Vagina (tissue), 2 donors: Measurements from ENCODE around the gene SALL1.

Experiments used
- CTCF ChIP-seq, 3 experiments: fragments of 450-650 bp in 2 of 3; fragments of 200-600 bp in 1 of 3; sonication (generic) in 1 of 3; IDR thresholded peaks; one replicate each; pipeline ENCODE4 v1.5.1; 2017 to 2019; ENCODE audit warnings: antibody characterized with exemption in 3 of 3, mild to moderate bottlenecking in 2 of 3, moderate library complexity in 2 of 3
- POLR2AphosphoS5 ChIP-seq, 2 donors: sonication (generic); formaldehyde crosslinking; IDR thresholded peaks; one replicate each; pipeline ENCODE4 v1.9.0; 2017; ENCODE audit warnings: antibody characterized with exemption in 2 of 2, mild to moderate bottlenecking in 2 of 2, low read depth in 1 of 2; ENCODE audit not compliant: insufficient read depth in 1 of 2

- no peak for TF ChIP-seq CTCF (IDR thresholded peaks at IDR 0.05)
- TF ChIP-seq POLR2AphosphoS5 (IDR thresholded peaks at IDR 0.05; ENCODE audit: insufficient read depth in 1 of 2, low read depth in 1 of 2): no peak
Observed at GRCh38 chr16:51107742-51108141, 43.3 kb downstream of the SALL1 start.
